Skin of body (tissue), 2 donors: ENCODE results near the gene INCA1. TPM values are rescaled to one million over a fixed set of nuclear protein-coding genes. Genes with fewer than 3 reads are reported as not detected.
"Not testable (repeated sequence)": the region's sequence is repeated elsewhere in the genome, so short reads cannot be mapped to it uniquely, and the experiment has no call there.

Experiments used
- DNase-seq: peaks from one replicate; lab custom pipeline; 2025; lab: John Stamatoyannopoulos, UW
- total RNA-seq: library from RNA; depleted of rRNA; stranded (reverse); fragments of >200 nt; gene quantifications from one replicate; pipeline ENCODE4 v1.2.3, GENCODE V29; 2014

The INCA1 gene, protein sequence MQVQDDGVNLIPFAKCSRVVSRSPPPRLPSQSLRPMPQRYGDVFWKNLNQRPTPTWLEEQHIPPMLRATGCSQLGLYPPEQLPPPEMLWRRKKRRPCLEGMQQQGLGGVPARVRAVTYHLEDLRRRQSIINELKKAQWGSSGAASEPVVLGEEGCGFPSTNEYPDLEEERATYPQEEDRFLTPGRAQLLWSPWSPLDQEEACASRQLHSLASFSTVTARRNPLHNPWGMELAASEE
- 0.20 TPM for total RNA-seq

DNA sequence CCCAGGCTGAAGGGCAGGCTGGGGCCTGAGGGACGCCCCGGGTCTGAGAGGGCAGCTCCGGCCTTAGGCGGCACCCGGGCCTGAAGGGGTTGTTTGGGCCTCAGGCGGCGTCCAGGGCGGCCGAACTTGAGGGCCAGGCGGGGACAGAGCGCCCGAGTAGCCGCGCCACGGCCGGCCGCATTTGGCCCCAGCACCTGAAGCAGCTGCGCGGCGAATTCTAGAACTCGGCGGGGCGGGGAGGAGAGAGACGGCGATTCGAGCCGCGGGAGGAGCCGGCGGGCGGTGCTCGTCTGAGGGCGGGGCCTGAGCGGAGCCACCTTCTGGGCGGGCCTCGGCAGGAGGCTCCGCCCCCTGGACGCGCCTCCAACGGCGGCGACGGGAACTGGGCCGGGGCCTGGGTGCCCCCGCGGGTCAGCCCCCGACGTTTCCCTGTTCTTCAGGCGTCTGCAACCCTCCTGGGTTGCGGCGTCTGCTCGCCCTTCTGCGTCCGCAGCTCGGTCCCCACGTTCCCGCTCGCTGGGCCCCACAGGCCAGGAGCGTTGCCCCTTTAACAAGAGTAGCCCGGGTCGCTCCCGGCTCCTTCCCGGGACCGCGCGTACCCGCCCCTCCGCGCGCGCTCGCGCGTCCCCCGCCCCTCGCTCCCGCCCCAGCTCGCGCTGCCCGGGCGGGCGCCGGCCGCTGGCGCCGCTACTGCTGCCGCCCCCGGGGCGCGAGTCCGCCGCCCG is at the start of gene INCA1, which contains the start of gene KIF1C:
TSS of gene INCA1 (minus strand) at position 221 of the 725 bp plus-strand sequence. CDS start 3,085 bp downstream, outside the sequence.
TSS of gene KIF1C (plus strand) at position 649 of the 725 bp plus-strand sequence. CDS start 2,297 bp downstream, outside the sequence.
- peak; percentile 94 for DNase-seq

DNA sequence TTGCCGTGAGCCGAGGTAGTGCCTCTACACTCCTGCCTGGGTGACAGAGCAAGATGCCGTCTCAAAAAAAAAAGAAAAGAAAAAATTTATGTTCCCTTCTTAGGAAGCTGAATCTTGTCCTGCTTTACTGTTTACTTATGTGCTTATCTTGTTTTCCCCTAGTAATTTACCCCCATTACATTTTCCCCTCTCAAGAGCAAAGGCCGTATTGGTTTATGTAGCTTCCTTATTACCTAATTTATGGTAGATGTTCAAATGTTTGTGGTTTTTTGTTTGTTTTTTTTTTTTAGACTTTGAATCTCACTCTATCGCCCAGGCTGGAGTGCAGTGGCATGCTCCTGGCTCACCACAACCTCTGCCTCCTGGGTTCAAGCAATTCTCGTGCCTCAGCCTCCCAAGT is 48.2 kb upstream of the INCA1 start:
- DNase-seq, result no peak

DNA sequence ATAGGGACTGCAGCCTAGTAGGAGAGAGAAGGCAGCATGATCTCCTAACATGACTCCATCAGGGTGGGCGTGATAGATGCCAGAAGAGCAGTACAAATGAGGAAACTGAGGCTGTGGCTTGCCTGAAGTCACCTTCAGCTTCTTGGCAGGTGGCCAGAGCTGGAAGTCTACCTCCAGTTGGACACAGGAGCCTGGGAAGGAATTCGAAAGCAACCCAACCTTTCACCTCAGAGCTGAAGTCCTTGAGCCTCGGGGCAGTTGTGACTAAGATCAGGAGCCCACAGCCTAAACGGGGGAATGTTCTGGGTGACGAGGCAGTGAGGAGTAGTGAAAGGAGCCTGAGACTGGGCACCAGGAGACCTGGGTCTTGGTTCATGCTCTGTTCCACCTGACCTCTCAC is 47.3 kb upstream of the INCA1 start:
- DNase-seq, result no peak

DNA sequence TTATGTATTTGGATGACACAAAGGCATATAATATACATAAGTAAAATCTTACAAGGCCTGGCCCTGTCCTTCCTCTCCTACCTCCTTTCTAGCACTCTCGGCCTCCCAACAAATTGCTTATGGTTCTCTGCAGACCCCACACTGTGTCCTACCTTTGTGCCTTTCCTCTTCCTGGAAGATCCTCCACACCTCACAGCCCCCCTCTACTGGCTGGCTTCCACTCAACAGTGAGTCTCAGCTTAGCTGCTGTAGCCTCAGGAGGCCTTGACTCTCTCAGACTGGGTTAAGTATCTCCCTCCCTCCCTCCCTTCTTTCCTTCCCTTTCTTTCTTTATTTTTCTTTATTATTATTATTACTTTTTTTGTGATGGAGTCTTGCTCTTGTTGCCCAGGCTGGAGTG is 46.2 kb upstream of the INCA1 start:
- no peak for DNase-seq

DNA sequence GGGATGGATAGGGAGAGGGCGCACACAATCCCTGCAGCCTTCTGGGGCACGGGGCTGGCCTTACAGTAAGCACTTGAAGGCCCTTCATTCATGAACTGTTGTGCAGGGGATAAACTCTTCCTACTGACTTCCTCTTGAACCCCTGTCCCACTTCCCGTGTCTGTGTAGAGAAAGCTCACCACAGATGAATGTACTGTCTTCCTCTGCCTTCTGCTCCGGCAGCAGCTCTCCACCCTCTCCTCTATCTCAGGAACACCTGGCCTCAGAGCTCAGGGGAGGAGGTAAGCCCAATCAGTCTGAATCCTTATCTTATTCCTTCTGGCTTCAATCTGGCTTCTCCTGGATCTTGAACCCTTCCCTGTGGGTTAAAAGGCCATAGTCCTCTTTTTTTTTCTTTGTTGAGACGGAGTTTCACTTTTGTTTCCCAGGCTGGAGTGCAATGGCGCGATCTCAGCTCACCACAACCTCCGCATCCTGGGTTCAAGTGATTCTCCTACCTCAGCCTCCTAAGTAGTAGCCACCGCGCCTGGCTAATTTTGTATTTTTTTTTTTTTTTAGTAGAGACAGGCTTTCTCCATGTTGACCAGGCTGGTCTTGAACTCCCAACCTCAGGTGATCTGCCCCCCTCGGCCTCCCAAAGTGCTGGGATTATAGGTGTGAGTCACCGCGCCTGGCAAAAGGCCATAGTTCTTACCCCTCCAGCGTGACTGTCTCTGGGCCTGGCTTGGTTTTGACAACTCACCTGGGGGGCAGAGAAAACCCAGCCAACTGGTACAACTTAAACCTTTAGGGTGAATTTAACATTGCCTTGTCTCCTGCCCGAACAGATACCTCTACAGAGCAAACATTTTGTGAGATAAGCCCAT is 45.1 kb upstream of the INCA1 start:
- no peak for DNase-seq

DNA sequence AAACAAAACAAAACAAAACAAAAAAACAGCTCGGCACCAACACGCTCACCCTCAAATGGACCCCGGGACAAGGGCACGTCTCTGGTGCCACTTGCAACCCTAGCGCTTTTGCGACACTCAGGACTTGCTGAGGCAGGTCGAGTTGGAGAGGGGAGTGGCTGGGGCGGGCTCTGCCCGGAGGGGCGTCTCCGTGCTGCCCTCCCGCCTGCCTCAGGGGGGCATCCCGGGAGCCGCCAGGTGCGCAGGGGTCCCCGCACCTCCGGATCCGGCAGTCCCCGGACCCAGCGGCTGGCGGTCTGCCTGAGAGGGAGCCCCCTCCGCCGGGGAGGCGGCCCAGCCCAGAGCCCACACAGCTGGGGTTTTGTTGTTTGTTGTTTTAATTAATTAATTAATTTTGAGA is 38.0 kb upstream of the INCA1 start, which contains the start of gene SLC52A1:
TSS of gene SLC52A1 (minus strand) at position 112 of the 400 bp plus-strand sequence. CDS start 820 bp downstream, outside the sequence.
- no peak for DNase-seq

DNA sequence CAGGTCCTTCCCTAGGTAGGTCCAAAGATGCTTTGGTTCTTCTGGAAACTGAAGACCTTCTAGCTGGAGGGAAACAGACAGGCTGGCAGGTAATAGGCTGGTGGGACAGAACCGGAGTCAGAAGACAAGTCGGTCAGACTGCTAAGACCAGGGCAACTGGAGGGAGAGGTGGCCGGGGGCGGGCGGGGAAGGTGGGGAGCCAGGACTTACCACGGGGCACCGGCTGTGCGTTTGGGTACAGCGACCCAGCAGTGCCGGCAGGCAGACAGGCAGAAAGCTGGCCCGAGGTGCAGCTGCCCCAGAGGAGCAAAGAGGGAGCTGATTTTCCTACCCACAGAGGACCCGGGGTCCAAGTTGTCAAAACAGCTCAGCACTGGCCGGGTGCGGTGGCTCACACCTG is 37.3 kb upstream of the INCA1 start:
- DNase-seq, result no peak

DNA sequence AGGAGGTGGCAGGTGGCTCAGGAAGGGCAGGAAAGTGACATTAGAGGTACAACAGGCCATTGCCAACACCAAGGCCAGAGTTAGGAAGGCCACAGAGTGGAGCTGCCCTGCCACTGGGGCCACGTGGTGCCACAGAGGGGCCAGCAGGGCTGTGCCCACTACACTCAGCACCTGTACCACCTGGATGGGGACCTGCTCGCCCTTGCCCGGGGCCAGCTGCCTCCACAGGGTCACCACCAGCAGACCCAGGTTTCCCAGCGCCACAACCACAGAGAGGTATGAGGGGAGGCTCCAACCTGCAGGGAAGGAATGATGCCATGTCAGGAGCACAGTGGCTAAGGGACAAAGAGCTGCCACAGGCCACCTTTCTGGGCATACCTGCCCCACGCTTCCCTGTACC is 36.7 kb upstream of the INCA1 start:
- no peak for DNase-seq

DNA sequence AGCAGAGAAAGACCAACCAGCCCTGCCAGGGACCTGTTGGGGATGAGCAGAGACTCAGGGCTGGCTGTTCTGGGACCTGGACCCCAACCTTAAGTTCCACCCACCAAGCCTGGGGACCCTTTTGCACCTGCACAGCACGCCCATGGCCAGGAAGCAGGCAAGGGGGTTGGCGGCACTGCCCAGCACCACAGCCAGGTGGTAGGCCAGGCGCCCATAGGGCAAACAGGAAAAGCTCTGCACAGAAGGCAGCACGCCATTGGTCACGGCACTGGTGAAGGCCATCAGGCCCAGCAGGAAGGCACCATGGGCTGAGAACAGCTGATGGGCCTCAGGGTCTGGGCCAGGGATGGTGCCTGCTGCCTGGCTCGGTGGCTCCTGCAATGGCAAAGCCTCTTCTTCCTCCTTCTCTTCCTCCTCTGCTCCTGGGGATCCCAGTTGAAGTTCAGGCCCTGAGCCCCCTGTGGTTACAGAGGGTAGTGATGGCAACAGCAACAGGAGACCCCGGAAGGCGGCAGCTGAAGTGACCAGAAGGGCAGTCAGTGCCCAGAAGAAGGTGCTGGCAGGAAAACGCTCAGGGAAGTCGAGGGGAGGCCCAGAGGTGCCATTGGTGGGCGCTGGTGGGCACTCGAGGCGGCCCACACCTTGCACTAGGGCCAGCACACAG is 36.2 kb upstream of the INCA1 start:
- no peak for DNase-seq

DNA sequence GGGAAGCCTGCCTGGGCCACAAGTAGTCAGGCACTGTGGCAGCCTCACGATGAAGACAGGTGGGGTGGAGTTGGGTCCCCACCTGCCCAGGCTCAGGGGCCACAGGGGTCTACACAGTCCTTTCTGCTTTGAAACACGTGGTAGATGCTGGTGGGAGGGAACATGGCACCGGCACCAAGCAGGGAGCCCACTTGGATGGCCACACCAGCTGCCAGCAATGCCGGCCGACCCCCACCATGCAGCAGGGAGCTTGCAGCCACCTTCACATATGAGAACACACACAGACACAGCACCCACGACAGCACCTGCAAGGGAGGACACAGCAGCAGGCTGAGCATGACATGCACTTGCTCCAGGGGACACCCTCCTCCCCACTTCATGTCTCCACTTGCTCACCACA is 35.5 kb upstream of the INCA1 start:
- DNase-seq, result no peak

DNA sequence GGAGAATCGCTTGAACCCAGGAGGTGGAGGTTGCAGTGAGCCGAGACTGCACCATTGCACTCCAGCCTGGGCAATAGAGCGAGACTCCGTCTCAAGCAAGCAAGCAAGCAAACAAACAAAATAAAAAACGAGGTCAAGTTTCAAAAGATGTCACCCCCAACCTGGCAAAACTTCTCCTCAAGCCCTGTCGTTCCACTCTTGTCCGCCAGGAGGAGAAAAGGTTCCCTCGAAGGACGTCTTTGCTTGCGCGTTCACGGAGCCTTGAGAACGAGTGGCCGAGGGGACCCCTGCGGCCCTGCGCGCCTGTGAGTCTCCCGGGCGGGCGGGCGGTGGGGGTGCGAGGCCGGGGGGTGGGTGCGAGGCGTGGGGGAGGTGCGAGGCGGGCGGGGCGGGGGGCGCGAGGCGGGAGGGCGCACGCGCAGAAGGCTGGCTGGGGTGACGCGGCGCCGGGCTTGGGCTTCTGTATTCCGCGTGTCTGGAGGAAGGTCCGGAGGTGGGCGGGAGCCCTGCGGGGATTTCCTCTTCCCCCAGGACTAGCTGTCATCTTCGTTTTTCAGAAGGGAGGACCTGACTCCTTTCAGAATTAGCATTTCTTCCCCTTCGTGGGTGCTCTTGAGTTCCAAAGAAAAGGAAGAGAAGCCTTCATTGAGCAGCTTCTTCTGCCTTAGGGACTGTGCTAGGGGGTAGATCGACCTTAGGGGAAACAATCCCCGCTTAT is 34.2 kb upstream of the INCA1 start:
- peak; percentile 77 for DNase-seq

DNA sequence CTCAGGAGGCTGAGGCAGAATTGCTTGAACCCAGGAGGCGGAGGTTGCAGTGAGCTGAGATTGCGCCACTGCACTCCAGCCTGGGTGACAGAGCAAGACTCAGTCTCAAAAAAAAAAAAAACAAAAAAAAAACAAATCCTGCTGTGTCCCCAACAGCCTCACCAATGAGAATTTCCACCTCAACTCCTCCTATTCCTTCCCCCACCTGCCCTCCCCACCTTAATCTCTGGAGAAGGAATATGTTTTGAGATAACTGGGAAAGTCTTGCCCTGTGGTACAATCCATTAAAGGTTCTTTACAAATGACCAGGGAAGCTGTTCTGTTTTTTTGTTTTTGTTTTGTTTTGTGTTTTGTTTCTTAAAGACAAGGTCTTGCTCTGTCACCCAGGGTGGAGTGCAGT is 32.8 kb upstream of the INCA1 start:
- not testable (repeated sequence) for DNase-seq

DNA sequence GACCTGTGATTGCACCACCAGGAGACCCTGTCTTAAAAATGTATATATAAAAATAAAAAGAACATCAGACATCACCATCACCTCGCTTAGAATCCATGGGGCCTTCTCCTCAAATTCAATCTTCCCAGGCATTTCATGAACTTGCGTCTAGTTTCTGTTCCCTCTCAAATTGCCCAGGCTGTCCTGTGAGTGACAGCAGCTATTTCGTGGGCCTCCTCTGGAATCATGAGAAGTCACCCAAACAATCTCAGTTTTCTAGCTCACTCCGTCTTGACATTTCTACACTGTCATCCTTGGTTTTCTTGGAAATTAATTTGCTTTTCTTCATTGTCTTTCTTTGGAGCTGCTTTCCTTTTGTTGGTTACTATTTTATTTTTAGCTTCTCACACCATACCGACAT is 30.6 kb upstream of the INCA1 start:
- no peak for DNase-seq

DNA sequence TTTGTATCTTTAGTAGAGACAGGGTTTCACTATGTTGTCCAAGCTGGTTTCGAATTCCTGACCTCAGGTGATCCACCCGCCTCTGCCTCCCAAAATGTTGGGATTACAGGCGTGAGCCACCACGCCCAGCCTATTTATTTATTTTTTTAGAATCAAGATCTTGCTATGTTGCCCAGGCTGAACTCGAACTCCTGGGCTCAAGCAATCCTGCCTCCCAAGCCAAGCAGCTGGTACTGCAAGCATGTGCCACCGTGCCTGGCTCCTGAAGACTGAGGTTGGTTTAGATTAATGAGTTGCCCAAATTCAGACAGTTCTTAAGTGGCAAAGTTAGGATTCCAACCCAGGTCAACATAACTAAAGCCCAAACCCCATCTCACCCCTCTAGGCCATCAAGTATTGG is 30.0 kb upstream of the INCA1 start:
- no peak for DNase-seq

DNA sequence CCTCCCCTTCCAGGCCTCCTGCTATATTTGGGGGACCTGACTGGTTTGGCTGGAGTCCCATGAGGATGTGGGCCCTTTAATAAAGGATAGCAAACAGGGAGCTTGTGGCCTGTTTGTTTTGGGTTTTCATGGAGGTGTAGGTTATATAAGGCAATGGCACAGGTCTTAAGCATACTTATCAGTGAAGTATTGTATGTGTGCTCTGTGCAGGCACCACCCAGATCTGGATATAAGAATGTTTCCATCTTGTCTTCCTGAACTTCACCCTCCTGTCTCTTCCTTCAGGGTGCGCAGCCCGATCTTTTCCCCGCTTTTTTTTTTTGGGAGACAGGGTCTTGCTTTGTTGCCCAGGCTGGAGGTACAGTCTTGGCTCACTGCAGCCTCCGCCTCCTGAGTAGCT is 27.3 kb upstream of the INCA1 start:
- no peak for DNase-seq

DNA sequence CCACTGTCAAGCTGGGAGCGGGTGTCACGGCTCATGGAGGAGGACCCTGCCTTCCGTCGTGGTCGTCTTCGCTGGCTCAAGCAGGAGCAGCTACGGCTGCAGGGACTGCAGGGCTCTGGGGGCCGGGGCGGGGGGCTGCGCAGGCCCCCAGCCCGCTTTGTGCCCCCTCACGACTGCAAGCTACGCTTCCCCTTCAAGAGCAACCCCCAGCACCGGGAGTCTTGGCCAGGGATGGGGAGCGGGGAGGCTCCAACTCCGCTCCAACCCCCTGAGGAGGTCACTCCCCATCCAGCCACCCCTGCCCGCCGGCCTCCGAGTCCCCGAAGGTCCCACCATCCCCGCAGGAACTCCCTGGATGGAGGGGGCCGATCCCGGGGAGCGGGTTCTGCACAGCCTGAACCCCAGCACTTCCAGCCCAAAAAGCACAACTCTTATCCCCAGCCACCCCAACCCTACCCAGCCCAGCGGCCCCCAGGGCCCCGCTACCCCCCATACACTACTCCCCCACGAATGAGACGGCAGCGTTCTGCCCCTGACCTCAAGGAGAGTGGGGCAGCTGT is 26.3 kb upstream of the INCA1 start:
- DNase-seq, result no peak

DNA sequence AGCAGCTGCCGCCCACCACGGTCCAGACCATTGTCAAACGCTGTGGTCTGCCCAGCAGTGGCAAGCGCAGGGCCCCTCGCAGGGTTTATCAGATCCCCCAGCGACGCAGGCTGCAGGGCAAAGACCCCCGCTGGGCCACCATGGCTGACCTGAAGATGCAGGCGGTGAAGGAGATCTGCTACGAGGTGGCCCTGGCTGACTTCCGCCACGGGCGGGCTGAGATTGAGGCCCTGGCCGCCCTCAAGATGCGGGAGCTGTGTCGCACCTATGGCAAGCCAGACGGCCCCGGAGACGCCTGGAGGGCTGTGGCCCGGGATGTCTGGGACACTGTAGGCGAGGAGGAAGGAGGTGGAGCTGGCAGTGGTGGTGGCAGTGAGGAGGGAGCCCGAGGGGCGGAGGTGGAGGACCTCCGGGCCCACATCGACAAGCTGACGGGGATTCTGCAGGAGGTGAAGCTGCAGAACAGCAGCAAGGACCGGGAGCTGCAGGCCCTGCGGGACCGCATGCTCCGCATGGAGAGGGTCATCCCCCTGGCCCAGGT is 24.9 kb upstream of the INCA1 start:
- DNase-seq, result no peak

DNA sequence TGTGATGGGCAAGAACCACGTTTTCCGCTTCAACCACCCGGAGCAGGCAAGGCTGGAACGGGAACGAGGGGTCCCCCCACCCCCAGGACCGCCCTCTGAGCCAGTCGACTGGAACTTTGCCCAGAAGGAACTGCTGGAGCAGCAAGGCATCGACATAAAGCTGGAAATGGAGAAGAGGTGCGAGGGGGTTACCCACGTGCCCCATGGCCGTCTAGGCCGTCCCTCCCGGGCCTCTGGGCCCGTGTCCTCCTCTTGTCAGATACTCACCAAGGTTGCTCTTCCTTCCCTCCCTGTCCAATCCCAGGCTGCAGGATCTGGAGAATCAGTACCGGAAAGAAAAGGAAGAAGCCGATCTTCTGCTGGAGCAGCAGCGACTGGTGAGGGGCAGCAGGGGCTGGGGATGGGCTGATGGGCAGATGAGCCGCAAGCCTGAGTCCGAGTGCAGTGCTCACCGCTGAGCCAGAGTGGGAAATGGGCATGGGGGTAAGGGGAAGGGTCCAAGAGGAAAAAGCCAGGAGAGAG is 23.2 kb upstream of the INCA1 start:
- no peak for DNase-seq

DNA sequence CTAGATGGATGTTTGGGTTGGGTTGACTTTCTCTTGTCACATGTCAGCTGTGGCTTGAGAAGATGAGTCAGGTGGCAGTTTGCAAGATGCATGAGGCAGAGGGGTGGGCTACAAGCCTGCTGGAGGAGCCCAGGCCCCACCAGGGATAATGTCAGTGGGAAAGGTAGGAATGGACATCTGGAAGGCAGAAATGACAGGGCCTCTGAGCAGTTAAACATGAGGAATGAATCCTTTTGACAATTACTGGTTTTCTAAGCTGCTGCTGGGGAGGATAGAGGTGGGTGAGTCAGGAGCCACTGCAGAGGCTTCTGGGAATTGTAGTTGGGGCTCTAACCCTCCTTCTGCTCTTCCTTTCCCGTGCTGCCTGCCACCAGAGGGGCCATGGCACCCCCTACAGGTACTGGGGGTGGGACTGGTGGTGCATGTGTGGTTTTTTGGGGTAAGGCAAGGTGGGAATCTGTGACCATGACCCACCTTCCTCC is 22.2 kb upstream of the INCA1 start:
- no peak for DNase-seq

DNA sequence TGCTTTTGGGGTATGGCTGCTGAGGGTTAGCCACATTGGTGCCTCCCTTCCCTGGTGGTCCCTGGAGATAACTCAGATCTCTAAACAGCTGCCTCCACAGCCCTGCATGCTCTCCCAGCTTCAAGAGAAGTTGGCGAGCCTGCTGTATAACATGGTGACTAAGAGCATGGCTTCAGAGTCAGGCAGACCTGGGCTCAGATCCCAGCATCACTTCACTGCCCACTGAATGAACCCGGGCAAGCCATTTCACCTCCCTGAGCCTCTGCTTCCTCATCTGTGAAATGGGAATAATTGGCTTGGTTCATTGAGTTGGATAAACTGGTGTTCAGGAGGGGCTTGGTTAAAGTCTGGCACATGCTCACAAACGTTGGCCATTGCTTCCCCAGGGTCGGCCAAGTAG is 17.0 kb upstream of the INCA1 start:
- DNase-seq, result no peak
